Measurements from ENCODE around the gene ENDOG.

DNA sequence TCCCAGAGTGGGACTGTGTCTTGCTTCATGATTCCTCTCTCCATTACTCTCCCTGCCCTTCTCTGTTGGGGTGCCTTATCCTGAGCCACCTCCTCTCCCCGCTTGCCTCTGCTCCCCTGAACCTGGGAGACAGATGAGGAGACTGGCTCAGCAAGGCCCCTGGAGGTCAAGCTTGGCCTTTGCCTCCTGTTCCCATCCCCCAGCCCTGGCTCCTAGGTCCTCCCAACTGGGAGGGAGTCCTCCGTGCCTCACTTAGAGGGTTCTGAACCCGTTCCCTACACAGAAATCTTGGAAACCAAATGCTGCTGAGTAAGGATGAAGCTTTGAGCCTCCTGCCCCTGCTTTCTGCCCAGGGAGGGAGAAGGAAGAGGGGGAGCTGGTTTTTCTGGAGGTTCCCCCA lies 9.8 kb upstream of the ENDOG start:
- TF ChIP-seq TAF1 (IDR thresholded peaks at IDR 0.05; ENCODE audit: borderline replicate concordance, low read depth, low read length) (no peak), POLR2A (IDR thresholded peaks at IDR 0.05; ENCODE audit: low read depth, low read length) (no peak), POLR2AphosphoS5 (IDR thresholded peaks at IDR 0.05; ENCODE audit: low read depth, low read length) (no peak)

All from GM12892 (cell line).